ENCODE measurements around the gene SIAH1. TPM values are rescaled to one million over a fixed set of nuclear protein-coding genes. Genes with fewer than 3 reads are reported as not detected.
A peak's percentile ranks its signal among the peaks of the same experiment; 100 is the strongest.

Gene SIAH1
- total RNA-seq, 4 donors from 2014 or later: 15.1 to 45.9 (median 27.8) TPM

GRCh38 chr16:48370229-48370628 lies 15.0 kb downstream of the SIAH1 start:
- no peaks in the 10 kb centered on the region for H3K36me3 ChIP-seq
- H3K4me1 ChIP-seq: peaks cover 15 to 80% (median 33%) of the 10 kb centered on the region in 4 donors
- no peak for DNase-seq
- WGBS, 2 donors (ENCODE audit: low coverage in 1 of 2): 43 to 95% methylated on average over 1 to 8 of the region's 8 CpGs
- H3K9me3 ChIP-seq: no peaks in the 10 kb centered on the region
- TF ChIP-seq EP300 (IDR thresholded peaks at IDR 0.05; ENCODE audit: low read depth): no peak
- TF ChIP-seq POLR2A (IDR thresholded peaks at IDR 0.05): no peak
- TF ChIP-seq CTCF (IDR thresholded peaks at IDR 0.05): no peak
- no peak for TF ChIP-seq POLR2AphosphoS5 (IDR thresholded peaks at IDR 0.05)
- intact Hi-C loops (cut with DNase I; ENCODE audit: low total_unique reads) (no loop called here), in situ Hi-C loops (cut with MboI; ENCODE audit: low pct_ligation_motif_present in 1 of 4, low pct_unique_long_range_greater_than_20kb in 1 of 4, low sequenced_read_pairs in 3 of 4) (loop anchor here in 2 of 4 donors (25.0 kb wide), 2 partner anchors 142 to 167 kb away; no protein-coding TSS in a partner anchor)
- H3K27ac ChIP-seq: no peak overlapping the region
- H3K4me3 ChIP-seq: no peak overlapping the region
- H3K27me3 ChIP-seq: no peaks in the 10 kb centered on the region

GRCh38 chr16:48369765-48370164 lies 15.4 kb downstream of the SIAH1 start:
- in situ Hi-C loops (cut with MboI; ENCODE audit: low pct_ligation_motif_present in 1 of 4, low pct_unique_long_range_greater_than_20kb in 1 of 4, low sequenced_read_pairs in 3 of 4) (loop anchor here in 2 of 4 donors (25.0 kb wide), 2 partner anchors 143 to 168 kb away; no protein-coding TSS in a partner anchor), intact Hi-C loops (cut with DNase I; ENCODE audit: low total_unique reads) (no loop called here)
- WGBS, 2 donors (ENCODE audit: low coverage in 1 of 2): 75 to 84% methylated on average over 1 of the region's 1 CpG
- no peak for DNase-seq
- H3K4me3 ChIP-seq: no peak overlapping the region
- no peak for TF ChIP-seq CTCF (IDR thresholded peaks at IDR 0.05)
- no peak for TF ChIP-seq POLR2AphosphoS5 (IDR thresholded peaks at IDR 0.05)
- H3K9me3 ChIP-seq: no peaks in the 10 kb centered on the region
- H3K4me1 ChIP-seq: peaks cover 17 to 80% (median 32%) of the 10 kb centered on the region in 4 donors
- H3K36me3 ChIP-seq: no peaks in the 10 kb centered on the region
- H3K27me3 ChIP-seq: no peaks in the 10 kb centered on the region
- no peak overlapping the region for H3K27ac ChIP-seq

- H3K4me1 ChIP-seq: peaks cover 17 to 73% (median 26%) of the 10 kb centered on the region in 4 donors
- H3K36me3 ChIP-seq: no peaks in the 10 kb centered on the region
- in situ Hi-C loops (cut with MboI; ENCODE audit: low pct_ligation_motif_present in 1 of 4, low pct_unique_long_range_greater_than_20kb in 1 of 4, low sequenced_read_pairs in 3 of 4): loop anchor here in 2 of 4 donors (25.0 kb wide), 2 partner anchors 145 to 170 kb away; no protein-coding TSS in a partner anchor
- no peak for TF ChIP-seq POLR2A (IDR thresholded peaks at IDR 0.05)
- no peak for TF ChIP-seq CTCF (IDR thresholded peaks at IDR 0.05)
- no peak for TF ChIP-seq POLR2AphosphoS5 (IDR thresholded peaks at IDR 0.05)
- no peak for TF ChIP-seq EP300 (IDR thresholded peaks at IDR 0.05; ENCODE audit: low read depth)
- 64 to 80% methylated on average over 2 of the region's 2 CpGs for WGBS, 2 donors (ENCODE audit: low coverage in 1 of 2)
- no peak overlapping the region for H3K4me3 ChIP-seq
- H3K27ac ChIP-seq: peak overlapping the region in 3 of 4 donors; percentile 89 to 94 (median 91)
- no peak for DNase-seq
- no peaks in the 10 kb centered on the region for H3K9me3 ChIP-seq
- H3K27me3 ChIP-seq: no peaks in the 10 kb centered on the region
- intact Hi-C loops (cut with DNase I; ENCODE audit: low total_unique reads): no loop called here
Measured at GRCh38 chr16:48367441-48368049, 17.7 kb downstream of the SIAH1 start.

DNA sequence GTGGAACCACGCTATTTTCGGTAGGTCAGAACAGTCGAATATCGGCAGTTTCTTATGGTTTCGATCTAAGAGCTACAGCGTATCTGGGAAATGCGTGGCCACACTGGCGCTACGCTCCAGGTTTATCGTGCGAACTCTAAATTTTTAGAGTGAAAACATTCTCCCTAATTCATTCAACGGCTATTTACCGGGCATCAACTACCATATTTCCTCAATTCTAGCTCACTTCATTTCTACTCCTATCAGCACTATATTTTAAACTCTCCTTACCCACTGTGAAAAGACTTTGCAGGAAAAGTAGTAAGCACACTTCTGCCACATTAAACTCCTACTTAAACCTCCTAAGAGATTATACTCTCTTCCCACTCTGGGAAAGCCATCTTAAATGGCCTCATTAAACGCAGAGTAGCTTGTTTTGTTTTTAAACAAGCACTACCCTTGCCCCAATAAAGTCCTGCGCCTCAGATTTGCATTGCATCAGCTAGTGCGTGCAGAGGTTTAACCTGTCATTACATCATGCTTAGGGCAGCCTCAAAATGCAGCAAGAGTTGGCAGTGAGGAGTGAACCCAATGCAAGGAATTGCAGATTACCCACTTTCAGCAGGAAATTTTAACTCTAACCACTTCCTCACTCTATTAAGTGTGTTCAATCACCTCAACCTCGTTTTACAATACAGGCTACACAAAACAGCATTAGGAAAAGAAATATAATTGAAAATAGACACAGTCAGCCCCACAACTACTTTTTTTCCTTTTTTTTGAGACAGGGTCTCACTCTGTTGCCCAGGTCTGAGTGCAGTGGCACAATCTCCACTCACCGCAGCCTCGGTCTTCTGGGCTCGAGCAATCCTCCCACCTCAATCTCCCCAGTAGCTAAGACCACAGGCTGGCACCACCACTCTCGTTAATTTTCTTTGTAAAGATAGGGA lies 18.8 kb downstream of the SIAH1 start:
- 0 to 18% methylated on average over 8 to 21 of the region's 21 CpGs for WGBS, 2 donors (ENCODE audit: low coverage in 1 of 2)
- Histone ChIP-seq H3K4me3 (peak overlapping the region; percentile 50 to 68 (median 55)), H3K27ac (peak overlapping the region; percentile 89 to 94 (median 90)), H3K36me3 (peaks cover 0 to 3% (median 0%) of the 10 kb centered on the region in 4 donors), H3K27me3 (no peaks in the 10 kb centered on the region), H3K9me3 (no peaks in the 10 kb centered on the region), H3K4me1 (peaks cover 17 to 63% (median 26%) of the 10 kb centered on the region in 4 donors)
- peak; percentile 43 to 55 (median 45) for TF ChIP-seq POLR2AphosphoS5 (IDR thresholded peaks at IDR 0.05)
- peak in 2 of 5 experiments; percentile 20 to 33 for TF ChIP-seq CTCF (IDR thresholded peaks at IDR 0.05)
- TF ChIP-seq POLR2A (IDR thresholded peaks at IDR 0.05): no peak
- in situ Hi-C loops (cut with MboI; ENCODE audit: low pct_ligation_motif_present in 1 of 4, low pct_unique_long_range_greater_than_20kb in 1 of 4, low sequenced_read_pairs in 3 of 4): loop anchor here in 2 of 4 donors (25.0 kb wide), 2 partner anchors 146 to 171 kb away; no protein-coding TSS in a partner anchor
- DNase-seq: peak; percentile 64
- intact Hi-C loops (cut with DNase I; ENCODE audit: low total_unique reads): no loop called here

Data from transverse colon (tissue), 4 donors.